Testis (tissue), 3 donors: ENCODE data around the gene CYB5R4. TPM values are rescaled to one million over a fixed set of nuclear protein-coding genes. Genes with fewer than 3 reads are reported as not detected.
"Not testable (repeated sequence)": the region's sequence is repeated elsewhere in the genome, so short reads cannot be mapped to it uniquely, and the experiment has no call there.

Source experiments
- DNase-seq: peaks from one replicate; pipeline ENCODE4 v3.0.0-alpha.2; 2019
- H3K27ac ChIP-seq, 2 donors: fragments of 200-600 bp; sonication (generic); one replicate each; pipeline ENCODE4 v1.5.1; 2019
- H3K27me3 ChIP-seq: fragments of 200-600 bp; sonication (generic); one replicate; pipeline ENCODE4 v1.5.1; 2019
- H3K36me3 ChIP-seq: fragments of 200-600 bp; sonication (generic); one replicate; pipeline ENCODE4 v1.5.1; 2017; ENCODE audit warnings: low read depth; ENCODE audit errors: missing control alignments
- H3K4me1 ChIP-seq: fragments of 200-600 bp; sonication (generic); one replicate; pipeline ENCODE4 v1.5.1; 2019
- H3K4me3 ChIP-seq, 2 donors: fragments of 200-600 bp; sonication (generic); one replicate each; pipeline ENCODE4 v1.5.1; 2017 to 2019
- H3K9me3 ChIP-seq: fragments of 200-600 bp; sonication (generic); one replicate; pipeline ENCODE4 v1.5.1; 2017
- CTCF ChIP-seq, 3 experiments: fragments of 450-650 bp in 2 of 3; fragments of 200-600 bp in 1 of 3; sonication (generic) in 1 of 3; IDR thresholded peaks; one replicate each; pipeline ENCODE4 v1.5.1; 2016 to 2019; ENCODE audit warnings: antibody characterized with exemption in 3 of 3, mild to moderate bottlenecking in 2 of 3, moderate library complexity in 1 of 3
- POLR2A ChIP-seq: fragments of 450-650 bp; IDR thresholded peaks from one replicate; pipeline ENCODE4 v1.6.1; 2017; ENCODE audit warnings: antibody characterized with exemption, mild to moderate bottlenecking, moderate library complexity
- WGBS, 2 donors: methylation state at CpG; one replicate each; pipeline ENCODE4 v1.1.5; 2018; 5-methylcytosine and 5-hydroxymethylcytosine counted together
- intact Hi-C: fragments of 100-400 bp; cut with DNase I; formaldehyde crosslinking; loops from one replicate; pipeline ENCODE4 v1.15.1; 2023; ENCODE audit warnings: low total_unique reads
- polyA plus RNA-seq: library from polyadenylated mRNA; stranded (reverse); fragments of 350-450 nt; fragmentation: Illumina TruSeq; extraction: RNeasy Lipid Tissue Mini Kit (QIAGEN cat#74804); gene quantifications from one replicate; pipeline ENCODE4 v1.2.3, GENCODE V29; 2014; ENCODE audit warnings: low read depth, low replicate concordance; ENCODE audit not compliant: insufficient read depth
- total RNA-seq, 2 donors: library from RNA; depleted of rRNA; stranded (reverse); fragments of >200 nt; gene quantifications; one replicate each; pipeline ENCODE4 v1.2.3, GENCODE V29; 2016

The CYB5R4 gene
- total and polyA plus RNA-seq, 3 donors from 2014 or later: 18.2 to 53.5 (median 20.5) TPM

GRCh38 chr6:83927470-83927869, 68.0 kb downstream of the CYB5R4 start:
- Histone ChIP-seq H3K27ac (no peak overlapping the region), H3K9me3 (no peaks in the 10 kb centered on the region), H3K27me3 (no peaks in the 10 kb centered on the region), H3K4me1 (no peaks in the 10 kb centered on the region), H3K36me3 (no peaks in the 10 kb centered on the region), H3K4me3 (no peak overlapping the region)
- TF ChIP-seq POLR2A: no peak
- TF ChIP-seq CTCF (IDR thresholded peaks at IDR 0.05): no peak
- intact Hi-C loops: no loop called here
- 59 to 65% methylated on average over 2 of the region's 2 CpGs for WGBS, 2 donors
- DNase-seq: no peak

GRCh38 chr6:83928286-83928685, 68.8 kb downstream of the CYB5R4 start:
- H3K27me3 ChIP-seq: no peaks in the 10 kb centered on the region
- H3K36me3 ChIP-seq: no peaks in the 10 kb centered on the region
- no peaks in the 10 kb centered on the region for H3K9me3 ChIP-seq
- intact Hi-C loops: no loop called here
- no peak overlapping the region for H3K27ac ChIP-seq
- no peaks in the 10 kb centered on the region for H3K4me1 ChIP-seq
- H3K4me3 ChIP-seq: no peak overlapping the region
- TF ChIP-seq POLR2A (no peak), CTCF (IDR thresholded peaks at IDR 0.05) (no peak)
- 91 to 96% methylated on average over 1 of the region's 1 CpG for WGBS, 2 donors
- DNase-seq: no peak

GRCh38 chr6:83946201-83946833, 86.8 kb downstream of the CYB5R4 start:
- H3K4me3 ChIP-seq: not testable (repeated sequence)
- WGBS, 2 donors: 86 to 94% methylated on average over 4 of the region's 4 CpGs

GRCh38 chr6:83947983-83948382, 88.5 kb downstream of the CYB5R4 start:
- H3K36me3 ChIP-seq, H3K9me3 ChIP-seq, intact Hi-C loops, H3K27ac ChIP-seq, H3K4me3 ChIP-seq, H3K27me3 ChIP-seq, DNase-seq, H3K4me1 ChIP-seq: not testable (repeated sequence)
- 89 to 98% methylated on average over 2 of the region's 2 CpGs for WGBS, 2 donors

More at GRCh38 chr6:83946201-83946833, 86.8 kb downstream of the CYB5R4 start:
- H3K27me3 ChIP-seq, H3K27ac ChIP-seq, H3K9me3 ChIP-seq, intact Hi-C loops, H3K36me3 ChIP-seq, DNase-seq, H3K4me1 ChIP-seq: not testable (repeated sequence)

- Histone ChIP-seq H3K27me3 (no peaks in the 10 kb centered on the region), H3K9me3 (no peaks in the 10 kb centered on the region), H3K4me1 (no peaks in the 10 kb centered on the region), H3K36me3 (no peaks in the 10 kb centered on the region), H3K4me3 (no peak overlapping the region), H3K27ac (no peak overlapping the region)
- DNase-seq: no peak
- TF ChIP-seq POLR2A (no peak), CTCF (IDR thresholded peaks at IDR 0.05) (no peak)
- intact Hi-C loops: no loop called here
- WGBS, 2 donors: 40 to 64% methylated on average over 2 of the region's 2 CpGs
Observed at GRCh38 chr6:83948851-83949250, 89.4 kb downstream of the CYB5R4 start.

- intact Hi-C loops, H3K4me3 ChIP-seq, H3K27me3 ChIP-seq, H3K36me3 ChIP-seq, H3K9me3 ChIP-seq, H3K4me1 ChIP-seq, H3K27ac ChIP-seq, DNase-seq: not testable (repeated sequence)
- 83 to 87% methylated on average over 2 of the region's 2 CpGs for WGBS, 2 donors
Observed at GRCh38 chr6:83951423-83951822, 91.9 kb downstream of the CYB5R4 start.
